22Rv1 (cell line): ENCODE results near the gene KDM4B.

Experiments
- CTCF ChIP-seq: fragments of 450-650 bp; IDR thresholded peaks from 2 replicates; pipeline ENCODE4 v1.5.1; 2017; ENCODE audit warnings: mild to moderate bottlenecking
- ZFX ChIP-seq: fragments of 450-650 bp; IDR thresholded peaks from 2 replicates; pipeline ENCODE4 v1.6.1; 2017; ENCODE audit warnings: antibody characterized with exemption, borderline replicate concordance

GRCh38 chr19:5183616-5184015 is 214.7 kb downstream of the KDM4B start:
- no peak for TF ChIP-seq CTCF
- no peak for TF ChIP-seq ZFX
